Panc1 (cell line): ENCODE measurements around the gene ERICH4. TPM values are rescaled to one million over a fixed set of nuclear protein-coding genes. Genes with fewer than 3 reads are reported as not detected.

ENCODE experiments used
- ATAC-seq: fragments of 200-7000 bp; cut with Tn5 transposase; 2 replicates; pipeline ENCODE4 v1.9.1; 2020; ENCODE audit warnings: mild to moderate bottlenecking, moderate library complexity
- BruUV-seq: library from RNA; stranded (reverse); fragments of 400-500 nt; replicated peaks from 2 replicates; lab custom pipeline; 2021; lab: Mats Ljungman, UMichigan
- CTCF ChIA-PET: fragments of 300-600 bp; sonication (Branson Sonifier 250); formaldehyde crosslinking; loops from one replicate; lab custom pipeline; 2022; ENCODE audit warnings: antibody characterized with exemption; lab: Charles Lee
- POLR2A ChIA-PET: fragments of 300-600 bp; sonication (Branson Sonifier 250); formaldehyde crosslinking; loops from one replicate; lab custom pipeline; 2022; ENCODE audit warnings: antibody characterized with exemption; lab: Charles Lee
- DNase-seq: peaks from one replicate; pipeline ENCODE4 v3.0.0-alpha.2; 2010; ENCODE audit warnings: low read depth, low spot score
- H3K27ac ChIP-seq: 2 replicates; pipeline ENCODE4 v1.5.1; 2011; ENCODE audit warnings: mild to moderate bottlenecking, low read length, inconsistent platforms
- H3K27me3 ChIP-seq: fragments of 200-500 bp; sonication (Bioruptor generic); 2 replicates; pipeline ENCODE4 v1.6.0; 2014; ENCODE audit warnings: low read length, inconsistent platforms; ENCODE audit not compliant: control insufficient read depth, insufficient read depth
- H3K36me3 ChIP-seq: fragments of 200-500 bp; sonication (Bioruptor generic); 2 replicates; pipeline ENCODE4 v1.5.1; 2014; ENCODE audit warnings: inconsistent platforms, mild to moderate bottlenecking, low read length, moderate library complexity; ENCODE audit not compliant: control insufficient read depth, insufficient read depth
- H3K4me1 ChIP-seq: 2 replicates; pipeline ENCODE4 v1.5.1; 2011; ENCODE audit warnings: inconsistent platforms, mild to moderate bottlenecking, low read length, moderate library complexity; ENCODE audit not compliant: control insufficient read depth, insufficient read depth
- H3K4me3 ChIP-seq, 2 experiments: 2 replicates each; pipeline ENCODE4 v1.5.1; 2011 to 2012; ENCODE audit warnings: low read depth in 2 of 2, low read length in 2 of 2, mild to moderate bottlenecking in 2 of 2, inconsistent platforms in 1 of 2, moderate library complexity in 1 of 2
- H3K9me3 ChIP-seq: fragments of 200-500 bp; sonication (Bioruptor generic); 2 replicates; pipeline ENCODE4 v1.5.1; 2014; ENCODE audit warnings: low read depth, mild to moderate bottlenecking, inconsistent platforms, low read length, moderate library complexity; ENCODE audit not compliant: control insufficient read depth, insufficient read depth
- POLR2AphosphoS5 ChIP-seq: IDR thresholded peaks from 2 replicates; pipeline ENCODE4 v1.6.1; 2012; ENCODE audit warnings: mild to moderate bottlenecking, low read depth, low read length, moderate library complexity
- SIN3A ChIP-seq: IDR thresholded peaks from 2 replicates; pipeline ENCODE4 v1.6.1; 2012; ENCODE audit warnings: low read depth, mild to moderate bottlenecking, low read length, moderate library complexity, borderline replicate concordance; ENCODE audit not compliant: insufficient read depth
- TCF7L2 ChIP-seq: IDR thresholded peaks from 2 replicates; pipeline ENCODE4 v1.6.1; 2011; ENCODE audit warnings: mild to moderate bottlenecking, low read depth, low read length, inconsistent platforms
- in situ Hi-C: cut with HindIII; loops from 2 replicates; pipeline ENCODE4 v1.10.0; 2016; ENCODE audit warnings: low sequenced_read_pairs, low pct_unique_long_range_greater_than_20kb
- intact Hi-C: fragments of 100-400 bp; cut with micrococcal nuclease; formaldehyde crosslinking; loops from one replicate; pipeline ENCODE4 v1.10.0; 2022; ENCODE audit not compliant: unreplicated experiment
- total RNA-seq: library from RNA; stranded (reverse); gene quantifications from one replicate; pipeline ENCODE4 v1.2.1, GENCODE V29; 2021; ENCODE audit not compliant: unreplicated experiment
- TF ChIP-seq, protein P1 (sequence below): fragments of 450-650 bp; IDR thresholded peaks from 2 replicates; pipeline ENCODE4 v1.5.1; 2017; ENCODE audit warnings: mild to moderate bottlenecking
- TF ChIP-seq, protein P2 (sequence below), 2 experiments: IDR thresholded peaks; 2 replicates each; pipeline ENCODE4 v1.6.1; 2011 to 2012; ENCODE audit warnings: low read depth in 2 of 2, control low read depth in 1 of 2, low read length in 1 of 2, mild to moderate bottlenecking in 1 of 2, moderate library complexity in 1 of 2; ENCODE audit not compliant: insufficient read depth in 1 of 2

Gene ERICH4
- total RNA-seq, 1 experiment from 2014 or later, result not detected

DNA sequence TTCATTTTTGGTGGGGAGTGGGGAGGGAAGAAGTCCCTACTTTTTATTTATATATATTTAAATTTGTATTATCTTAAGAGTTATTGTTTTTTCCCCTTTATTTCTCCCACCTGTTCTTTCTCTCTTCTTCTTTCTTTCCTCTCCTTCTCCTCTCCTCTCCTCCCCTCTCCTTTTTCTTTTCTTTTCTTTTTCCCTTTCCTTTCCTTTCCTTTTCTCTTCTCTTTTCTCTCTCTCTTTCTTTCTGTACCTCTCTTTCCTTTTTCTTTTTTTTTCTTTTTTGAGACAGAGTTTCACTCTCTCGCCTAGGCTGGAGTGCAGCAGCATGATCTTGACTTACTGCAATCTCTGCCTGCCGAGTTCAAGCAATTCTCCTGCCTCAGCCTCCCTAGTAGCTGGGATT lies 43.4 kb upstream of the ERICH4 start:
- DNase-seq (no peak), ATAC-seq (no peak)
- POLR2A ChIA-PET, result no interaction called here
- peaks cover 8% of the 10 kb centered on the region; the same call in 1 of the 2 replicates for H3K36me3 ChIP-seq
- no TSS peak for BruUV-seq
- no peaks in the 10 kb centered on the region for H3K4me1 ChIP-seq
- in situ Hi-C loops (no loop called here), intact Hi-C loops (no loop called here)
- CTCF ChIA-PET, result no interaction called here
- H3K27ac ChIP-seq, result no peak overlapping the region
- no peak overlapping the region for H3K4me3 ChIP-seq
- no peaks in the 10 kb centered on the region for H3K27me3 ChIP-seq
- H3K9me3 ChIP-seq, result no peaks in the 10 kb centered on the region
- TF ChIP-seq, protein P1, sequence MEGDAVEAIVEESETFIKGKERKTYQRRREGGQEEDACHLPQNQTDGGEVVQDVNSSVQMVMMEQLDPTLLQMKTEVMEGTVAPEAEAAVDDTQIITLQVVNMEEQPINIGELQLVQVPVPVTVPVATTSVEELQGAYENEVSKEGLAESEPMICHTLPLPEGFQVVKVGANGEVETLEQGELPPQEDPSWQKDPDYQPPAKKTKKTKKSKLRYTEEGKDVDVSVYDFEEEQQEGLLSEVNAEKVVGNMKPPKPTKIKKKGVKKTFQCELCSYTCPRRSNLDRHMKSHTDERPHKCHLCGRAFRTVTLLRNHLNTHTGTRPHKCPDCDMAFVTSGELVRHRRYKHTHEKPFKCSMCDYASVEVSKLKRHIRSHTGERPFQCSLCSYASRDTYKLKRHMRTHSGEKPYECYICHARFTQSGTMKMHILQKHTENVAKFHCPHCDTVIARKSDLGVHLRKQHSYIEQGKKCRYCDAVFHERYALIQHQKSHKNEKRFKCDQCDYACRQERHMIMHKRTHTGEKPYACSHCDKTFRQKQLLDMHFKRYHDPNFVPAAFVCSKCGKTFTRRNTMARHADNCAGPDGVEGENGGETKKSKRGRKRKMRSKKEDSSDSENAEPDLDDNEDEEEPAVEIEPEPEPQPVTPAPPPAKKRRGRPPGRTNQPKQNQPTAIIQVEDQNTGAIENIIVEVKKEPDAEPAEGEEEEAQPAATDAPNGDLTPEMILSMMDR, result no peak
- no peak for TF ChIP-seq SIN3A
- no peak for TF ChIP-seq POLR2AphosphoS5
- TF ChIP-seq, protein P2, sequence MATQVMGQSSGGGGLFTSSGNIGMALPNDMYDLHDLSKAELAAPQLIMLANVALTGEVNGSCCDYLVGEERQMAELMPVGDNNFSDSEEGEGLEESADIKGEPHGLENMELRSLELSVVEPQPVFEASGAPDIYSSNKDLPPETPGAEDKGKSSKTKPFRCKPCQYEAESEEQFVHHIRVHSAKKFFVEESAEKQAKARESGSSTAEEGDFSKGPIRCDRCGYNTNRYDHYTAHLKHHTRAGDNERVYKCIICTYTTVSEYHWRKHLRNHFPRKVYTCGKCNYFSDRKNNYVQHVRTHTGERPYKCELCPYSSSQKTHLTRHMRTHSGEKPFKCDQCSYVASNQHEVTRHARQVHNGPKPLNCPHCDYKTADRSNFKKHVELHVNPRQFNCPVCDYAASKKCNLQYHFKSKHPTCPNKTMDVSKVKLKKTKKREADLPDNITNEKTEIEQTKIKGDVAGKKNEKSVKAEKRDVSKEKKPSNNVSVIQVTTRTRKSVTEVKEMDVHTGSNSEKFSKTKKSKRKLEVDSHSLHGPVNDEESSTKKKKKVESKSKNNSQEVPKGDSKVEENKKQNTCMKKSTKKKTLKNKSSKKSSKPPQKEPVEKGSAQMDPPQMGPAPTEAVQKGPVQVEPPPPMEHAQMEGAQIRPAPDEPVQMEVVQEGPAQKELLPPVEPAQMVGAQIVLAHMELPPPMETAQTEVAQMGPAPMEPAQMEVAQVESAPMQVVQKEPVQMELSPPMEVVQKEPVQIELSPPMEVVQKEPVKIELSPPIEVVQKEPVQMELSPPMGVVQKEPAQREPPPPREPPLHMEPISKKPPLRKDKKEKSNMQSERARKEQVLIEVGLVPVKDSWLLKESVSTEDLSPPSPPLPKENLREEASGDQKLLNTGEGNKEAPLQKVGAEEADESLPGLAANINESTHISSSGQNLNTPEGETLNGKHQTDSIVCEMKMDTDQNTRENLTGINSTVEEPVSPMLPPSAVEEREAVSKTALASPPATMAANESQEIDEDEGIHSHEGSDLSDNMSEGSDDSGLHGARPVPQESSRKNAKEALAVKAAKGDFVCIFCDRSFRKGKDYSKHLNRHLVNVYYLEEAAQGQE (IDR thresholded peaks at IDR 0.05; ENCODE audit: insufficient read depth in 1 of 2, low read depth in 2 of 2, low read length in 1 of 2), result no peak
- no peak for TF ChIP-seq TCF7L2

DNA sequence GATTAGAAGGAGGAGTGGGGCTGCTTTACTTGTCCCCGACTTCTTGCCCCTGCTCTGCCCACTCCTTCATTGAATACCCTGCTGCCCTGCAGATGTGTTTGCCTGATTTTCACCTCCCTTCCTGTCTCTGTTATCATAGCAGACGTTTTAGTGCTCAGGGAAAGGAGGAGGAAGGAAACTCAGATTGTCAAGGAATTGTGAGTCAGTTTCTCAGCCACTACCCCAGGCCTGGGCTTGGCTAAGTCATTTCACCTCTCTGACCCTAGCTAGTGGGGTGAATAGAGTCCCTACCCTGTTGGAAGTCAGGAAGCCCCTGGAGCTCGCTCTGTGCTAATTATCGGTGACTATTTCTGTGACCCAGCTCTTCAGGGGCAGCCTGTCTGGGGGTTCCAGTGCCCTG lies 41.5 kb upstream of the ERICH4 start:
- ChIA-PET POLR2A (no interaction called here), CTCF (no interaction called here)
- DNase-seq (no peak), ATAC-seq (no peak)
- no peaks in the 10 kb centered on the region for H3K27me3 ChIP-seq
- in situ Hi-C loops (no loop called here), intact Hi-C loops (no loop called here)
- H3K4me1 ChIP-seq, result no peaks in the 10 kb centered on the region
- TF ChIP-seq, protein P1, result no peak
- no peak for TF ChIP-seq SIN3A
- TF ChIP-seq, protein P2 (IDR thresholded peaks at IDR 0.05; ENCODE audit: insufficient read depth in 1 of 2, low read depth in 2 of 2, low read length in 1 of 2), result no peak
- no peak for TF ChIP-seq POLR2AphosphoS5
- TF ChIP-seq TCF7L2, result no peak
- no peak overlapping the region for H3K4me3 ChIP-seq
- peaks cover 8% of the 10 kb centered on the region; the same call in 1 of the 2 replicates for H3K36me3 ChIP-seq
- H3K9me3 ChIP-seq, result no peaks in the 10 kb centered on the region
- TSS peak; percentile 25 for BruUV-seq
- H3K27ac ChIP-seq, result no peak overlapping the region
